ENCODE results near the gene LSM4. TPM values are rescaled to one million over a fixed set of nuclear protein-coding genes. Genes with fewer than 3 reads are reported as not detected.

LSM4 gene
- total RNA-seq, 2 experiments from 2014 or later = 385 to 395 TPM

DNA sequence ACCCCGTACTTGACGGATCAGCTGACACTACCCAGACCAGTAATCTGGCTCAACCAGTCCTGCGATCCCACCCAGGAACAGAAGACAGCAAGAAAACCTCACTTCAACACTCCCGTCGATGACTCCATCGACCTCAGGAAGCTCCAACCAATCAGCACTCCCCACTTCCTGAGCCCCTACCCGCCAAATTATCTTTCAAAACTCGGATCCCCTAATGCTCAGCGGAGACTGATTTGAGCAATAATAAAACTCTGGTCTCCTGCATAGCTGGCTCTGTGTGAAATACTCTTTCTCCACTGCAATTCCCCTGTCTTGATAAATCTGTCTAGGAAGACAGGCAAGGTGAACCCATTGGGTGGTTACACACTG, 1.2 kb downstream of the LSM4 start:
- POLR2A ChIA-PET = interaction anchor here (0.6 to 3.7 kb wide), 8 partner anchors 9 to 178 kb away, joined by 4 to 87 read pairs (median 8); partner anchors contain the start of gene JUND

DNA sequence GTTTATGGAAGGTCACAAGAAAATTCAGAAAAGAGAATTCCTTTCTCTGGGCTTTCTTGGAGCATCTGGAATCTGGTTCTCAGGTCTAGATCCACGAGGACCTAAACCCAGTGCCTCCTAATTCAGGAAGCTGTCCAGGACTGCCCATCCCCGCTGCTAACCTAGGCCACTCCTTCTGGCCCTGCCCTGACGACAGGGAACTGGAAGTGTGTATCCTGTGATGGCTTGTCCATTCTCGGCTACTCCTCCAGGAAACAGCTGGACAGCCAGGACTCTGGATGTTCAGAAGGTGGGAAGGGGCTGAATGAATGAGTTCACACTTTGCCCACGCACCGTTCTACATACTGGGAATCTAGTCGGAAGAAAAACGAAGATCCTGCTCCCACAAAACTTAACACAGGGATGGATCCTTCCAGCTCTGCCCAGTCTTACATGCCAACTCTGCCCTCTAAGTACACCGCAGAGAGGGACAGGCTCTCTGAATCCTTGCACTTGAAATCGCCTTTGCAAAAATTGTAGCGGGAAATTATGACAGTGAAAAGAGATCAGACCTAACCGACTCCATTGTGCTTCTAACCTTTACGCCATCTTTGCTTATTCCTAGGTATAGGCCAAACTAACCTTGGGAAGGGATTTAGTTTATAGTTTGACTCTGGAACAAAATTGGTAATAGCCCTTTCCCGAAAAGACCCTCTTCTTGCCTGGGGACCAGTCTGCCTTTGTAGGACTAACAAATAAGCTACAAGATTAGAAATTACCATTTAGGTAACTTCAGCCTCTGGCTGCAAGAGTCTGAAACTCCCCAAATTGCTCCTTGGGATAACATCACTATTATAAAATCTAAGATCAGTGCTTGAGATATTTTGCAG, 1.8 kb downstream of the LSM4 start:
- CTCF ChIA-PET = interaction anchor here (0.8 to 11.0 kb wide), 10 partner anchors 7 to 88 kb away, joined by 3 to 155 read pairs (median 4); partner anchors contain the start of gene JUND
- POLR2A ChIA-PET = interaction anchor here (1.2 to 3.7 kb wide), 6 partner anchors 9 to 116 kb away, joined by 5 to 87 read pairs (median 14); partner anchors contain the start of gene JUND

More for the DNA sequence above, 1.2 kb downstream of the LSM4 start:
- CTCF ChIA-PET = interaction anchor here (0.5 to 11.0 kb wide), 14 partner anchors 9 to 113 kb away, joined by 3 to 155 read pairs (median 5); partner anchors contain the start of gene JUND

DNA sequence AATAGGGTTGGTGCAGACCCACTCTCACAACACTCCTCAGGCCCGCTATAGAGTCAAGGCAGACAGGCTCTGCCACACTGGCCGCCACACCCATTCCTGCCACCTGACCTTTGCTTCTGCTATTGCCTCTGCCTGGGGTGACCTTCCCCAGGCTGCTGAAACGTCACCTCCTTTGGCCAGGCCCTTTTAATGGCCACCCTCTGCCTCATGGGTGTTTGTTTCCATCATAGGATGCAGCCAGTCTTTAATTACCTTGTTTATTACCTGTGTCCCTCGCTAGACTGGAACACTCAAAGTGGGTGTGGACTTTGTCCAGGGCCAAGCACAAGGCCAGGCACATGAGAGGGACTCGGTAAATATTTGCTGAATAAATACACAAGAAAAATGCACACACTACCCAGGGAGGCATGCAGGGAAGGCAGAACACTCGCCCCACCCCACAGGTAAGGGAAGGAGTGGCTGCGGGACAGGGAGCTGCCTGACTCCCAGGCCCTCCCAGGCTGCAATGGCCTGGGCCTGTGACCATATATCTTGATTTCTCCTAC, 3.2 kb downstream of the LSM4 start:
- POLR2A ChIA-PET = interaction anchor here (2.1 to 3.7 kb wide), 3 partner anchors 7 to 40 kb away, joined by 8 to 87 read pairs (median 11); partner anchors contain the start of gene JUND
- CTCF ChIA-PET = interaction anchor here (0.7 to 11.0 kb wide), 6 partner anchors 9 to 41 kb away, joined by 3 to 155 read pairs (median 11); partner anchors contain the start of gene JUND

DNA sequence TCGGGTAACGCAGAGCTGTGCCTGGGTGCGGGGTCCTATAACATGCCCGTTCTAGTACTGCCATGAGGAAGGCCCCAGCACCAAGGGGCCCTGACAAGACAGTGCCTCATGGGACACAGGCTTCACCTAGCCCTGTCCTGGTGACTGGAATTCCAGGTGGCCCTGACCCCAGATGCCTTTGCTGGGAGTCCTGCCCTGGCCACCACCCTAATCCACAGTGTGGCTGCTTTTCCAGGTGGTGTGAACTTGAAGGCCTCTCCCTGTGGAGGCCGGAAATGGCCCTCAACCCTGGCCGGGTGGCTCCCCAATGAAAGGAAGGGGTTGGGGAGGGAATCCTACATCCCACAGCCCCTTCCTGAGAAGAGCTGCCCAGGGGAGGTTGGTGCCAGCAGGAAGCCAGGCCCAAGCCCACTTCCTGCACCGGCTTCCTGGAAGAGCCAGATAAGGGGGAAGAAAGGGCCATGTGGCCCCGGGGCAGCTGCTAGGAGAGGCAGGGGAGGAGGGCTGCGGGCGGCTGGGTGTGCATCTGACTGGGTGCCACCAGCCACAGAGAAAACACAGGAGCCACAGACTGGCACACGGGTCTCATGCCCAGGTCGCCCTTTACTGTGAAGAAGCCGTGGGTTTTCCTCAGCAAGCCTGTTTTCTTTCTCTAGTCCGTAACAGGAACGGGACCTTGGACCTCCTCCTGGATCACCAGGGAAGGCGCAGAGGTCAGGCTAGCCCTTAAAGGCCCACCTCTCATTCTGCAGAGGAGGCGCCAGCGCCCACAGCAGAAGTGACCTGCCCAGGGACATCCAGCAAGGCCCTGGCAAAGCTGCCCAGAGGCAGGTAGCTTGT, 4.7 kb downstream of the LSM4 start:
- CTCF ChIA-PET = interaction anchor here (0.6 to 11.0 kb wide), 7 partner anchors 8 to 284 kb away, joined by 3 to 155 read pairs (median 7); partner anchors contain the start of gene JUND
- POLR2A ChIA-PET = interaction anchor here (0.5 to 2.9 kb wide), 7 partner anchors 14 to 610 kb away, joined by 3 to 32 read pairs (median 5); partner anchors contain the start of gene JUND

DNA sequence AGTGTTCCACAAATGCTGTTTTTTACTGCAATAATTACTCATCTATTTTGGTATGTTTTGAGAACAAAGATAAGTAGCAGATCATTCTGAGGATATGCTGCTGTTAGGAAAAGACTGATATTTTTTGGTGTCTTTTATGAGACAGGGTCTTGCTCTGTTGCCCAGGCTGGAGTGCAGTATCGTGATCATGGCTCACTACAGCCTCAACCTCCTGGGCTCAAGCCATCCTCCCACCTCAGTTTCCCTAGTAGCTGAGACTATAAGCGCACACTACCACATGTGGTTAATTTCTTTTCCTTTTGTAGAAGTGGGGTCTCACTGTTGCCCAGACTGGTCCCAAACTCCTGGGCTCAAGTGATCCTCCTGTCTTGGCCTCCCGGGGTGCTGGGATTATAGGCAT, 9.5 kb downstream of the LSM4 start:
- ChIA-PET CTCF (interaction anchor here (1.5 to 11.0 kb wide), 3 partner anchors 9 to 35 kb away, joined by 3 to 155 read pairs (median 5); partner anchors contain the start of gene JUND), POLR2A (interaction anchor here (2.4 kb wide), 1 partner anchor 8 kb away, joined by 11 read pairs; no protein-coding TSS in a partner anchor)

DNA sequence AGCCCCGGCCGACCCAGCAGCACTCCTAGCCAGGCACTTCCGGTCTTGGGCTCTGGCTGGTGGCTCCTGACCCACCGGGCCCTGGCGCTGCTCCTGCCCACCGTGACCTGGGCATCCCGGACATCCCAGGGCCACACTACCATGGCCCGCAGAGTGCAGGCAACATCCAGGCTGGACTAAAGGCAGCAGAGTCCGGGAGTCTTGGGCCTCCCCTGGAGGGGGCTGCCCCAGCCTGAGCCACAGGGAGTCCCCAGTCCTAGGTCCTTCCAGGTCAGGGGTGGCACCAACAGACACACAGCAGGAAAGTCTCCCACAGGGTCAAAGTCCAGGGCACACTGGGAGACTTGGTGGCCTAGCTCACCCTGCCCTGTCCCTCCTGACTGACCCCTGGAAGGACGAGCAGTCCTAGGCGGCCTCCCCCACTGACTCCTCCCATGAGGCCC, 10.8 kb downstream of the LSM4 start:
- POLR2A ChIA-PET = interaction anchor here (2.4 kb wide), 1 partner anchor 9 kb away, joined by 11 read pairs; no protein-coding TSS in a partner anchor

DNA sequence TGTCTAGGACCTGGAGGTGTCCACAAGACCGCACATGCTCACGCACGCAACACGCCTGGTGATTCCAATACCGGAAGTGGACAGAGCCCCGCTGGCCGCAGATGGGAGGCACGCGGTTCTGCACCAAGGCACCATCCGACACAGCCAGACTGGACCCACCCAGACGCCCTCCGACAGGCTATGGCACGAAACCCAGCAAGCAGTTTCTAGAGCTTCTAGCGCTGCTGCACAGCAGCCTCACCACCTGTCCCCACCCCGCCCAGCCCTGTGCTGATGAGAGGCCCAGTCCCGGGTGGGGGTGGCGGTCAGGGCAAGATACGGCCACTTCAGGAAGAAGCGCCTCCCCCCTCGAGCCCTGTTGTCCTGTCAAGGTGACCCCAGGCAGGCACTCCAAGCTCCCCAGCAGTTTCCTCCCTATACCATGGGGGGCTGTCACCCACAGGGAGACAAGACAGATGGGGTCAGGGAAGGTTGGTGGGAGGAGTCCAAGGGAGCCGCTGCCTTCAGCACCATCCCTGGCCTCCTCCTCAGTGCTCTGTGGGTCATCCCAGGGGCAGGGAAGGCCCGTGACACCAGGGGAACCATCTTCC, 11.3 kb downstream of the LSM4 start:
- POLR2A ChIA-PET = interaction anchor here (2.4 kb wide), 1 partner anchor 9 kb away, joined by 11 read pairs; no protein-coding TSS in a partner anchor

More for the DNA sequence above, 10.8 kb downstream of the LSM4 start:
- CTCF ChIA-PET = interaction anchor here (0.6 to 6.0 kb wide), 5 partner anchors 10 to 171 kb away, joined by 3 to 38 read pairs (median 4); no protein-coding TSS in a partner anchor

DNA sequence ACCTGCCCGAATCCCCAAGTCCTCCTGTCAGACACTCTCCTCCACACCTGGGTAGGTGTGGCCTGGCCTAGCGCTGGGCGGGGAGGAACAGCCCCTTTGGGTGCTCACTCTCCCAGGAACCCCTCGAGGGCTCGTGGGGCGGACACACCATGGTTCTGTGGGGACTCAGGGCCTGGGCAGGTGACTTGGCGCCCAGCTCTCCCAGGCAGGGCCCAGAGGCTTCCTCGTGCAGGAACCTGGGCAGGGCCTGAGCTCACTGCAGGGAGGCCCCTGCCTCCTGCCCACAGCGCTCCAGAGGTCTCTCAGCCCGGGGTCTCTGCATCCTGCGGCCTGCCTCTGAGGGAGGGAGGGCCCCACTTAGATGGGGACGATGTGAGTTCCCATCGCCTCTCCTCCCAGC, 11.9 kb downstream of the LSM4 start:
- POLR2A ChIA-PET = interaction anchor here (2.4 kb wide), 1 partner anchor 10 kb away, joined by 11 read pairs; no protein-coding TSS in a partner anchor
- CTCF ChIA-PET = interaction anchor here (0.8 to 6.0 kb wide), 3 partner anchors 9 to 32 kb away, joined by 3 to 38 read pairs (median 3); no protein-coding TSS in a partner anchor

More for the DNA sequence above, 11.3 kb downstream of the LSM4 start:
- CTCF ChIA-PET = interaction anchor here (0.6 to 6.0 kb wide), 4 partner anchors 21 to 171 kb away, joined by 3 to 38 read pairs (median 4); no protein-coding TSS in a partner anchor

DNA sequence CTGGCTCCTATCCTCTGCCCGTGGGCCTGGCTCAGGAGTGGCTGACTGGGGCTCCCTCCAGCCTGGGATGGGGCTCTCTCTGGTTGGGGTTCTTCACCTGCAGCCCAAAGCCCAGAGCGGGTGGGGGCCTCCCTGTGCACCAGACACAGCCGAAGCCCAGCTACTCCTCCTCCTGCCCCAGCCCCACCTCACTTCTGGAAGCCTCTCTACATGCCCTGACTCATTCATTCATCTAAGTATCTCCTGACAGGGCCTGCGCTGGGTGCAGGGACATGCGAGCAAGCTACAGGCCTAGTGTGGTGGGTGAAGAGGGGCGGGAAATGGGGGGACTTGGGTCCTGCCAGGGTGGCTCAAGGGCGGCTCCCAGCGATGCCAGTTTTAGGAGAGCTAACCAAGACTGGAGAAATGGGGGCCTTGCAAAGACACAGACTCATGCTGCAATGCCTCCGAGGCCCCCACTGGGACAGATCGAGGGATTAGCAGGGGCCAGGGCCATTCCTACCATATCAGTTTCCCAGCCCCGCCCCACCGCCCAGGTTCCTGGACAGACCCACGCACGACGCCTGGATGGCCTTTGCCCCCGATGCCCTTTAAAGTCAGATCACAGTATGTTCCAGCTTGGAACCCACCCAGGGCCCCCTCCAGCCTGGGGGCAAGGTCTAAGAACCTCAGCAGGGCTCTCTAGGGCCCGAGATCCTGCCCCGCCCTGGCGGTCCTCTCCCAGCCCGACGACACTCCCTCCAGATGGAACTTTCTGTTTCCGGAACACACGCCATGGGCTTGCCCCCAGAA, 12.6 kb downstream of the LSM4 start:
- CTCF ChIA-PET = interaction anchor here (0.6 to 6.0 kb wide), 3 partner anchors 8 to 32 kb away, joined by 3 to 38 read pairs (median 3); no protein-coding TSS in a partner anchor
- POLR2A ChIA-PET = interaction anchor here (0.6 to 1.0 kb wide), 2 partner anchors 30 to 35 kb away, joined by 3 to 5 read pairs; no protein-coding TSS in a partner anchor

DNA sequence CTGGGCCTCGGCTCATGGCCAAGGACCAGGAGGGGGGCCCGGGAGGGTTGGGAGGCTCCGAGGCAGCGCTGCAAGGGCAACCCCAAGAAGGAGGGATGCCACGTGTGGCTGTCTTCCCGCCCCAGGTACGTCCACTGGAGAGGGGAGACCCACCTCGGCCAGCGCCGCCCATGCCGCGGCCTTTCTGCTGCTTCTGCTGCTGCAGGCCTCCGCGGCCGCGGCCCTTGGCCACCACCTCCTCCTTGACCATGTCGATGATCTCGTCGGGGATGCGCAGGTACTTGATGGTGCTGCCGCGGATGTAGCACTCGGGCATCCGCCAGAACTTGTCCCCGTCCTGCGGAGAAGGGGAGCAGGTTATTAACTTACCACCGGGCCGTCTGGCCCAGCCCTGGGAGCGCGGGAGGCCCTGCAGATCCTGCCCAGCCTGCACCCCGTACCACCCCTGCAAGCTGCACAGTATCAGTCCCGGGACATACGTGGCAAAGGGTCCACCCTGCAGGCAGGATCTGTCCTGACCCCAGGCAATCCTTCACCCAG, 13.3 kb downstream of the LSM4 start:
- CTCF ChIA-PET = interaction anchor here (6.0 kb wide), 1 partner anchor 31 kb away, joined by 38 read pairs; no protein-coding TSS in a partner anchor
- POLR2A ChIA-PET = interaction anchor here (0.6 to 1.3 kb wide), 3 partner anchors 28 to 34 kb away, joined by 3 to 5 read pairs (median 4); partner anchors contain the start of gene JUND

DNA sequence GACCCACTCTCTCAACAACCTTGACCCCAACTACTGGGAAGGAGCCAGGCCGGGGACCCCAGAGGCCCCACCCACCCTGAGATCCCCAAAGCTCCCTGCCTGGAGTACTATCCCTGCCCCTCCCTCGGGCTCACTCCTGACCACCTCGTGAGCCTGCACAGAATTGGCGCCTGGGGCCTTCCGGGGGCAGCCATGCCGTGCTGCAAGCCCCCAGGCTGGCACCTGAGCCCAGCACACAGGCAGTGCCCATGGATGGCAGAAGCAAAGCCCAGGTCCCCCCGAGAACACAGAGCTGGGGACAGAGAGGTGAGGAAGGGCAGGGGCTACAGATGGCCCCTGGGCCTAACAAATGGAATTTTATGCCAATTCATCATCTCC, 13.9 kb downstream of the LSM4 start:
- ChIA-PET CTCF (interaction anchor here (1.0 to 6.0 kb wide), 2 partner anchors 27 to 30 kb away, joined by 4 to 38 read pairs; partner anchors contain the start of gene JUND), POLR2A (interaction anchor here (1.3 kb wide), 1 partner anchor 27 kb away, joined by 4 read pairs; the partner anchor contains the start of gene JUND)

DNA sequence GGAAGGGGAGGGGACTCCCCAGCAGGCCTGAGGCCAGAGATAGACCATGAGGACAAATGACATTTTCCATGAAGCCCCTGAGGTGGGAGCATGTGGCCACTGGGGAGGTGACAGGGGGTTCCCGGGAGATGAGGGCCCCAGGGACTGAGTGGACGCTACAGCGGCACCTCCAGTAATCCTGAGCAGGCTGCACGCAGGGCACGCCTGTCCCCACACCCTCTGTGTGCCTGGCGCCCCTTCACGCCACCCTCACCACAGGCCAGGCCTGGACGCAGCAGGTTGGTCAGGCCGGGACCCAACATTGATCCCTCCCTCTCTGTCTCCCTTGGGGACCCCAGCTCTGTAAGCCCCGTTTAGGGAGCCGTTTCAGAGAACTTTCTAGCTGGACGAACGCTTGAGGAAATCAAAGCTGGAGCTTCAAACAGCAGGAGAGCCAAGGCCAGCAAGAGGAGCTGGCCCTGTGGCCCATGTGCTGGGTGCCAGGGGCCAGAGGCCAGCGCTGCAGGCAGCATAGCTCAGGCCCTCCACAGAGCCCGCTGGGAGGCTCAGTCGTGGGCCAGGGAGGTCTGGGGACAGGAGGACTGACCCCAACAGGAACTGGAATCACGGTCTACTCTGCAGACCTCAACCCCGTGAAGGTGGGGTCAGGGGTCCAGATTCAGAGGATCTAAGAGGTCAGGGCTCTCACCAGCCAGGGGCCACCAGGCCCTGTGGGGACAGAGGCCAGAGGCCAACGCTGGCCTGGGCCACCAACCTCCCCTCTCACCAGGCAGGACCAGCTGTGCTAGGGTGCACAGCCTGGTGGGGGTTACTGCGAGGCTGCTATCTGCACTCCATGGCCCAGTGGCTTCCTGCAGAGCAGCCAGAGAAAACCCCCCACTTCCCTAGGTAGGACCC, 14.6 kb downstream of the LSM4 start:
- POLR2A ChIA-PET = interaction anchor here (0.6 to 1.7 kb wide), 3 partner anchors 27 to 29 kb away, joined by 4 to 5 read pairs (median 4); partner anchors contain the start of gene JUND
- CTCF ChIA-PET = interaction anchor here (1.0 to 6.0 kb wide), 4 partner anchors 11 to 30 kb away, joined by 3 to 38 read pairs (median 4); partner anchors contain the start of gene JUND

DNA sequence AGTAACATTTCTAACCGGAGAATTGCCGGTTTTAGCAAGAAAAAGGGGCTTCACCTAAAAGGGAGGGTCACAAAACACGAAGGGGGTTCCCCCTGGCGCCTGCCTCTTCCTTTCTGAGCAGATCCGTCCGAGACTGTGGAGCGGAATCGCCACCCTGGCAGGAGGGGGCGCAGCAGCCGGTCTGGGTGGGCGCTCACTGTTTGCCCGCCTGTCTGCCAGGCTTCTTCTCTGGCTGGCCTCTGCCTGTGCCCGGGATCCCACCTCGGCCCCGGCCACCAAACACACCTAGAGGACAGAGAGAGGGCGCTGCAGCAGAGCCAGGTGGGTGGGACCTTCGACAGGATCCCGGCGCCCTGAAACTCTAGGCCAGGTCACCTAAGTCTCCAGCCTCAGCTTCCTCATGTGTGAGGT, 15.6 kb downstream of the LSM4 start:
- CTCF ChIA-PET = interaction anchor here (0.9 to 6.0 kb wide), 7 partner anchors 10 to 31 kb away, joined by 3 to 38 read pairs (median 4); no protein-coding TSS in a partner anchor
- POLR2A ChIA-PET = interaction anchor here (0.6 to 1.7 kb wide), 4 partner anchors 14 to 27 kb away, joined by 3 to 5 read pairs (median 4); partner anchors contain the start of gene JUND

DNA sequence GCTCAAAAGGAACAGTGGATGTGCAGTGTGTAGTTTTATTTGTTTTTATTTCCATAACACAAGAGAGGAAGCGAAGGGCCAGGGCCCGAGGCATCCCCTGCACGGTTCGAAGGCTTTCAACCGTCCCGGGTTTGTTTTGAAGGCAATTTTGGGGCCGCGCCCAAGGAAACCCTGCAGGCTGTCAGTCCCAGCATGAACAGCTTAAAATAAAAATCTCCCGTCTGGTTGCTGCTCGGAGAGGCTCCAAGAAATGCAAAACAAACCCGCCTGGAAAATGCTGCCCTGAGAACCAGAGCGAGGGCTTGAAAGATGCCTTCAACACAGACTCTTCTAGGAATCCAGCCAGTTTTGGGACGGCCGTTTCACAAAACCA, 16.0 kb downstream of the LSM4 start:
- CTCF ChIA-PET = interaction anchor here (0.9 to 6.0 kb wide), 7 partner anchors 10 to 31 kb away, joined by 3 to 38 read pairs (median 4); no protein-coding TSS in a partner anchor

More for the DNA sequence above, 16.0 kb downstream of the LSM4 start:
- POLR2A ChIA-PET = interaction anchor here (0.6 to 1.7 kb wide), 4 partner anchors 14 to 27 kb away, joined by 3 to 5 read pairs (median 4); partner anchors contain the start of gene JUND
